ENCODE measurements around the gene SLC25A25. TPM values are rescaled to one million over a fixed set of nuclear protein-coding genes. Genes with fewer than 3 reads are reported as not detected.

SLC25A25 gene
- total RNA-seq, 1 experiment from 2014 or later = 18.5 TPM

DNA sequence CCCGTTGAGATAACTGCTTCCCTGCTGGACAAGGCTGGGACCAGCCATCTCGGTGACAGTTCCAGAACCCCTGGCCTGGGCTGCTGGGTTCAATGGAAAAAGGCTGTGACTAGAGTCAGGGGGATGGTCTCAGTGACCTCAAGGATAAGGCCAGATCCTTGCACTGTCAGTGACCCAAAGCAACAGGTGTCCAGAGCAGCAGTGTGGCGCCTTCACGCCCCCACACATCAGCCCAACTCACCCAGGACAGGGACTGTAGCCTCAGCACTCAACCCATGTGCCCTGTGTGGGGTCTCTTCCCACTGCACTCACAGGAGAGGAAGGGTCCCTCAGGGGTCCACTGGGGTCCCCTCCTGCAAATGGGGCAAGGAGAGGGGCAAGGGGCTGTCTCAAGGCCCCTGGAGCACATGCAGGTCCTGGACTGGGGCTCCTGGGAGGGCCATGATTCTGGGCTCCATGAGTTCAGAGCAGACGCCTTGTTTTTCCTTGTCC lies 80.5 kb downstream of the SLC25A25 start:
- no peaks in the 10 kb centered on the region for H3K36me3 ChIP-seq (ENCODE audit: control insufficient read depth, insufficient read depth, low read length)
- H3K4me1 ChIP-seq = peaks cover 15% of the 10 kb centered on the region; the same call in 1 of the 2 replicates
- H3K4me3 Mint-ChIP-seq (ENCODE audit: unreplicated experiment) = no peak overlapping the region
- no peak overlapping the region for H3K27ac Mint-ChIP-seq (ENCODE audit: unreplicated experiment)
- TF ChIP-seq, protein P1, sequence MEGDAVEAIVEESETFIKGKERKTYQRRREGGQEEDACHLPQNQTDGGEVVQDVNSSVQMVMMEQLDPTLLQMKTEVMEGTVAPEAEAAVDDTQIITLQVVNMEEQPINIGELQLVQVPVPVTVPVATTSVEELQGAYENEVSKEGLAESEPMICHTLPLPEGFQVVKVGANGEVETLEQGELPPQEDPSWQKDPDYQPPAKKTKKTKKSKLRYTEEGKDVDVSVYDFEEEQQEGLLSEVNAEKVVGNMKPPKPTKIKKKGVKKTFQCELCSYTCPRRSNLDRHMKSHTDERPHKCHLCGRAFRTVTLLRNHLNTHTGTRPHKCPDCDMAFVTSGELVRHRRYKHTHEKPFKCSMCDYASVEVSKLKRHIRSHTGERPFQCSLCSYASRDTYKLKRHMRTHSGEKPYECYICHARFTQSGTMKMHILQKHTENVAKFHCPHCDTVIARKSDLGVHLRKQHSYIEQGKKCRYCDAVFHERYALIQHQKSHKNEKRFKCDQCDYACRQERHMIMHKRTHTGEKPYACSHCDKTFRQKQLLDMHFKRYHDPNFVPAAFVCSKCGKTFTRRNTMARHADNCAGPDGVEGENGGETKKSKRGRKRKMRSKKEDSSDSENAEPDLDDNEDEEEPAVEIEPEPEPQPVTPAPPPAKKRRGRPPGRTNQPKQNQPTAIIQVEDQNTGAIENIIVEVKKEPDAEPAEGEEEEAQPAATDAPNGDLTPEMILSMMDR (IDR thresholded peaks at IDR 0.05; ENCODE audit: insufficient read depth in 1 of 2, low read depth in 1 of 2, low read length in 1 of 2, severe bottlenecking in 1 of 2, unreplicated experiment in 1 of 2) = no peak
- intact Hi-C loops (cut with micrococcal nuclease; ENCODE audit: unreplicated experiment) = no loop called here
- no peaks in the 10 kb centered on the region for H3K27me3 ChIP-seq (replicated peaks; ENCODE audit: control insufficient read depth, insufficient read depth, low read length)
- H3K9me3 ChIP-seq = no peaks in the 10 kb centered on the region
- H3K9me3 Mint-ChIP-seq (ENCODE audit: unreplicated experiment) = no peaks in the 10 kb centered on the region
- ChIA-PET POLR2A (no interaction called here), CTCF (no interaction called here)
- DNase-seq = peak in 1 of 2 experiments; percentile 29
- no peaks in the 10 kb centered on the region for H3K27me3 Mint-ChIP-seq (ENCODE audit: insufficient read depth, unreplicated experiment)
- H3K4me1 Mint-ChIP-seq (ENCODE audit: low read depth, unreplicated experiment) = no peaks in the 10 kb centered on the region
- no TSS peak for BruUV-seq (replicated peaks)
- no peaks in the 10 kb centered on the region for H3K36me3 Mint-ChIP-seq (ENCODE audit: insufficient read depth, unreplicated experiment)
- H3K4me3 ChIP-seq (ENCODE audit: low read depth, low read length) = no peak overlapping the region

DNA sequence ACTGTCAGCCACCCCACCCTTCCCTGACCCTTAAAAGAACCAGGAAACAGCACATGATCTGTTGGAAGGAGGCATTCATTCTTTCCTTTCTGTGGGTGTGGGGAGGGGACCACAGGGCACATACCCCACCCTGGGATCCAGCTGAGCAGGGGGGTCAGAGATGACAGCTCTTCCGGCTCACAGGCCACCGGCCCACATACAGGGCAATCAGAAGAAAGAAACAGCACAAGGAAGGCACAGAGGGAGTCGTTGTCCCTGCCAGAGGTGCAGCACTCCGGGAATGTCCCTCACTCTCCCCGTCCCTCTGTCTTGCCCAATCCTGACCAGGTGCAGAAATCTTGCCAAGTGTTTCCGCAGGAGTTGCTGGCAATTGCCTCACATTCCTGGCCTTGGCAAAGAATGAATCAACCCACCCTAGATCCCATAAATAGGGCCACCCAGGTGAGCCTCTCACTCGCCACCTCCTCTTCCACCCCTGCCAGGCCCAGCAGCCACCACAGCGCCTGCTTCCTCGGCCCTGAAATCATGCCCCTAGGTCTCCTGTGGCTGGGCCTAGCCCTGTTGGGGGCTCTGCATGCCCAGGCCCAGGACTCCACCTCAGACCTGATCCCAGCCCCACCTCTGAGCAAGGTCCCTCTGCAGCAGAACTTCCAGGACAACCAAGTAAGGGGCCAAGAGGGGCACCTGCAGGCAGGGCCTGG lies 81.1 kb downstream of the SLC25A25 start, which contains the start of gene LCN2:
TSS of gene LCN2 (plus strand) at position 453 of the 701 bp plus-strand sequence. CDS start at position 526, 73 bp downstream.
- POLR2A ChIA-PET = no interaction called here
- Histone ChIP-seq H3K27me3 (replicated peaks; ENCODE audit: control insufficient read depth, insufficient read depth, low read length) (no peaks in the 10 kb centered on the region), H3K36me3 (ENCODE audit: control insufficient read depth, insufficient read depth, low read length) (no peaks in the 10 kb centered on the region), H3K9me3 (no peaks in the 10 kb centered on the region), H3K4me1 (peaks cover 15% of the 10 kb centered on the region; the same call in 1 of the 2 replicates), H3K4me3 (ENCODE audit: low read depth, low read length) (no peak within 1 kb of the TSS)
- Mint-ChIP-seq H3K4me1 (ENCODE audit: low read depth, unreplicated experiment) (no peaks in the 10 kb centered on the region), H3K36me3 (ENCODE audit: insufficient read depth, unreplicated experiment) (no peaks in the 10 kb centered on the region), H3K4me3 (ENCODE audit: unreplicated experiment) (no peak within 1 kb of the TSS), H3K27ac (ENCODE audit: unreplicated experiment) (no peak within 1 kb of the TSS), H3K27me3 (ENCODE audit: insufficient read depth, unreplicated experiment) (no peaks in the 10 kb centered on the region), H3K9me3 (ENCODE audit: unreplicated experiment) (no peaks in the 10 kb centered on the region)
- CTCF ChIA-PET = no interaction called here
- peak in 1 of 2 experiments; percentile 28 for DNase-seq
- TF ChIP-seq, protein P1 (IDR thresholded peaks at IDR 0.05; ENCODE audit: insufficient read depth in 1 of 2, low read depth in 1 of 2, low read length in 1 of 2, severe bottlenecking in 1 of 2, unreplicated experiment in 1 of 2) = no peak
- BruUV-seq (replicated peaks) = no TSS peak
- intact Hi-C loops (cut with micrococcal nuclease; ENCODE audit: unreplicated experiment) = no loop called here

DNA sequence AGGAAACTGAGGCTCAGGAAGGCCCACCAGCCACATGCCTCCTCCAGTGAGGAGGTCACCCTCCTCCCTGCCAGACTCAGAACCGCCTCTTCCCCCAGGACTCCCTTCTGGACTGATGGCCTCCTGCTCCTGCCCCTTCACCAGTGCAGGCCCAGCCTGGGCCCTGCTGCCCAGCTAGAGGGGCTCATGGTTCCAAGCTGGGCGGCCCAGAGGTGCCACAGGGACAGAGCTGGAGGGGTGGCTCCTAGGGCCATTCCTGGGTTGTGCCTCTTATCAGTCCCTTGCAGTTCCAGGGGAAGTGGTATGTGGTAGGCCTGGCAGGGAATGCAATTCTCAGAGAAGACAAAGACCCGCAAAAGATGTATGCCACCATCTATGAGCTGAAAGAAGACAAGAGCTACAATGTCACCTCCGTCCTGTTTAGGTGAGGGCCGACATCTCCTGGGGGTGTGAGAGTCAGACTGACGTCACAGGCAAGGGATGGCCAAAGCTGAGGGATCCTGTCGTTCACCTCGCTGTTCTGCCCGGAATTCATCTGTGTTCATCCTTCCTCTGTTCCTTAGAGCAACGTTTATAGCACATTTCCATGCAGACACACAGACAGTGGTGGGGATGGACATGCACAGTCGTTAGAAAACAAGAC lies 82.0 kb downstream of the SLC25A25 start:
- H3K4me1 ChIP-seq = peaks cover 15% of the 10 kb centered on the region; the same call in 1 of the 2 replicates
- BruUV-seq (replicated peaks) = no TSS peak
- Mint-ChIP-seq H3K4me3 (ENCODE audit: unreplicated experiment) (no peak overlapping the region), H3K27me3 (ENCODE audit: insufficient read depth, unreplicated experiment) (no peaks in the 10 kb centered on the region), H3K27ac (ENCODE audit: unreplicated experiment) (no peak overlapping the region), H3K36me3 (ENCODE audit: insufficient read depth, unreplicated experiment) (no peaks in the 10 kb centered on the region), H3K9me3 (ENCODE audit: unreplicated experiment) (no peaks in the 10 kb centered on the region), H3K4me1 (ENCODE audit: low read depth, unreplicated experiment) (no peaks in the 10 kb centered on the region)
- ChIA-PET CTCF (interaction anchor here (1.2 to 1.8 kb wide), 2 partner anchors 10 to 22 kb away, joined by 3 to 4 read pairs; partner anchors contain the start of gene BBLN), POLR2A (no interaction called here)
- H3K9me3 ChIP-seq = no peaks in the 10 kb centered on the region
- H3K36me3 ChIP-seq (ENCODE audit: control insufficient read depth, insufficient read depth, low read length) = no peaks in the 10 kb centered on the region
- no peaks in the 10 kb centered on the region for H3K27me3 ChIP-seq (replicated peaks; ENCODE audit: control insufficient read depth, insufficient read depth, low read length)
- TF ChIP-seq, protein P1 (IDR thresholded peaks at IDR 0.05; ENCODE audit: insufficient read depth in 1 of 2, low read depth in 1 of 2, low read length in 1 of 2, severe bottlenecking in 1 of 2, unreplicated experiment in 1 of 2) = no peak
- intact Hi-C loops (cut with micrococcal nuclease; ENCODE audit: unreplicated experiment) = no loop called here
- H3K4me3 ChIP-seq (ENCODE audit: low read depth, low read length) = no peak overlapping the region
- DNase-seq = peak in 1 of 2 experiments; percentile 21

Data from Caco-2 (cell line).